GM20431 (cell line): Measurements from ENCODE around the gene PARD3B.

Experiments used
- in situ Hi-C: fragments of 300-500 bp; cut with MseI, MboI; formaldehyde crosslinking; loops from one replicate; pipeline ENCODE4 v1.15.0; 2020; ENCODE audit warnings: low sequenced_read_pairs; ENCODE audit not compliant: unreplicated experiment

PARD3B gene

GRCh38 chr2:205662206-205662965 lies 1117.1 kb downstream of the PARD3B start:
- in situ Hi-C loops: no loop called here

DNA sequence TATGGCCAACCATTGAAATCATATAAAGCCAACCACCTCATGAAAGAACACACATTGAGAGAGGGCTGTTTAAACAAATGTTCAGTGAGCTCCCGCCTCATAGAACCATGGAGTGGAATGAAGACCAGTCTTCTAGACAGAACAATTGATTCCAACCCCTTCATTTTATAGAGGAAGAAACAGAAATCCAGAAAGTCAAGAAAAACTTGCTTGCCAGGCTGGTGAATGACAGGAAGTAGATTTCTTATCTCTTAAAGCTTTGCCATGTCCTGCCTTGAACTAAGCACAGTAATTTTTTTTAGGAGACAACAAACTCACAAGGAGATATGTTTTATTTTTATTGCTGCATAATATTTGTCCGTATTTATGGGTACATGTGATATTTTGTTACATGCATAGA lies 1120.5 kb downstream of the PARD3B start:
- in situ Hi-C loops: no loop called here
